SJCRH30 (cell line): ENCODE data around the gene SPON1. TPM values are rescaled to one million over a fixed set of nuclear protein-coding genes. Genes with fewer than 3 reads are reported as not detected.

Source experiments
- DNase-seq, 2 experiments: peaks; one replicate each; pipeline ENCODE4 v3.0.0-alpha.2; 2015 to 2020
- H3K27ac ChIP-seq: fragments of 250-450 bp; sonication (Bioruptor Pico); 2 replicates; pipeline ENCODE4 v1.5.1; 2020; ENCODE audit warnings: mild to moderate bottlenecking, moderate library complexity
- H3K27me3 ChIP-seq: fragments of 250-450 bp; sonication (Bioruptor Pico); 2 replicates; pipeline ENCODE4 v1.5.1; 2020; ENCODE audit warnings: mild to moderate bottlenecking, moderate library complexity
- H3K36me3 ChIP-seq: fragments of 250-450 bp; sonication (Bioruptor Pico); 2 replicates; pipeline ENCODE4 v1.5.1; 2020; ENCODE audit warnings: mild to moderate bottlenecking, moderate library complexity
- H3K4me1 ChIP-seq: fragments of 250-450 bp; sonication (Bioruptor Pico); 2 replicates; pipeline ENCODE4 v1.5.1; 2020; ENCODE audit warnings: mild to moderate bottlenecking, moderate library complexity
- H3K4me3 ChIP-seq: fragments of 250-450 bp; sonication (Bioruptor Pico); 2 replicates; pipeline ENCODE4 v1.5.1; 2020; ENCODE audit warnings: mild to moderate bottlenecking, moderate library complexity
- H3K9me3 ChIP-seq: fragments of 250-450 bp; sonication (Bioruptor Pico); replicated peaks from 2 replicates; pipeline ENCODE4 v1.5.1; 2020; ENCODE audit warnings: mild to moderate bottlenecking, moderate library complexity
- total RNA-seq: library from RNA; depleted of rRNA; stranded (reverse); fragments of >200 nt; shearing (Covaris generic); gene quantifications from 2 replicates; pipeline ENCODE4 v1.2.3, GENCODE V29; 2014

The SPON1 gene
- total RNA-seq, 1 experiment from 2014 or later: not detected

DNA sequence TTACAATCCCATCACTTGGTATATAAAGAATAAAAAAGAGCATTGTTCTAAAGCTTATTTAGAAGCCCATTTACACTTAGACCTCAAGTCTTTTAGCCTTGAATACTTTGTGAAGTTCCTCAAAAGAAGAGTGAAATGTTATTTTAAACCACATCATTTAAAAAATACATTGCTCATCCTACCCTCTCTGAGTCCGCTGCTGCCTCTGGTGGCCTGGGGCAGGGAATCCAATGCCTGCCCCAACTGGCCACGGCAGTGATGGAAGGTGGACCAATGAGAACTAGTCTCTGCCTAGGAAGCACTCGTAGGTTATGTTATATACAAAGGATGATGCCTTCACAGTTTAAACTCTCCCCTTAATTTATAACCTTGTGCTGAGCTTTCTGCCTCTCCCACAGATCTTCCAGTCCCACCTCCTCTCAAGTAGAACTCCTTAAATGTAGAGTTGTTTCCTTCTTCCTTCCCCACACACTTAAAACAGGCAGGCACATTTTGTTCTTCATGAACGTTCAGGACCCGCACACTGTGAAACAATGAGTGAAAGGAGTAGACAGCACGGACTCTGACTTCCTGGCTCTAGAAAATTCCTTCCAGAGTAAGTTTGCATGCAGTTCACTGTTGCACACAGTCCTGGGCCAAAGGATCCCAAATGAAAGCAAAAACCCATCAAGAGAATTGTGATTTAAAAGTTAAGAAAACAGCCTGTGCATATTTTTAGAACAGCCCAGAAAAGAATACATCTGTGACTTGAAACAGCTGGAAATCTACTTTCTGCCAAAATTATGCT is 228.7 kb downstream of the SPON1 start:
- Histone ChIP-seq H3K27ac (no peak overlapping the region), H3K4me3 (no peak overlapping the region)

DNA sequence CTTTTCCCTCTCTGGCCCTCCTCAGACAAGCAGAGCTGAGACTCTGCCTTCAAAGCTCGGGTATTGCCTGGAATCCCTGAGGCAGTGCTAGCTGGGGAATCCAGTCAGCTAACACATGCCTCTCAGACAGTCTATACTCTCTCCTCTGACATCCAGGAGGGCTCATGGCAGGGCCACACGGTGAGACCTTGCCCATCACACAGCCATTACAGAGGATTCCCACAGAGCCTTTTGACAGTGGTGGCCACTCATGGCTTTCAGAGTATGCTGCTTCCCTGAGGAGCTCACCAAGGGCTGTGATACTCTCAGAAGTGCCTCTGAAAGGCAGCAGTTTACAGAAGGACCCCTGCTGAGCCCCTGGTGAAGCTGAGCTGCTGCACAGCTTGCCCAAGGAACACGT is 231.1 kb downstream of the SPON1 start:
- Histone ChIP-seq H3K27me3 (no peaks in the 10 kb centered on the region; the same call in 1 of the 2 replicates), H3K36me3 (no peaks in the 10 kb centered on the region), H3K4me1 (no peaks in the 10 kb centered on the region), H3K27ac (no peak overlapping the region), H3K4me3 (no peak overlapping the region), H3K9me3 (no peaks in the 10 kb centered on the region)
- no peak for DNase-seq

More for the DNA sequence above, 228.7 kb downstream of the SPON1 start:
- no peaks in the 10 kb centered on the region; the same call in 1 of the 2 replicates for H3K27me3 ChIP-seq
- H3K4me1 ChIP-seq: no peaks in the 10 kb centered on the region
- no peaks in the 10 kb centered on the region for H3K36me3 ChIP-seq
- H3K9me3 ChIP-seq: no peaks in the 10 kb centered on the region
- DNase-seq: no peak

GRCh38 chr11:14202251-14203196 is 240.0 kb downstream of the SPON1 start:
- no peaks in the 10 kb centered on the region for H3K4me1 ChIP-seq
- no peaks in the 10 kb centered on the region for H3K9me3 ChIP-seq
- no peak overlapping the region for H3K27ac ChIP-seq
- no peaks in the 10 kb centered on the region for H3K36me3 ChIP-seq
- H3K27me3 ChIP-seq: no peaks in the 10 kb centered on the region
- no peak for DNase-seq
- no peak overlapping the region for H3K4me3 ChIP-seq

DNA sequence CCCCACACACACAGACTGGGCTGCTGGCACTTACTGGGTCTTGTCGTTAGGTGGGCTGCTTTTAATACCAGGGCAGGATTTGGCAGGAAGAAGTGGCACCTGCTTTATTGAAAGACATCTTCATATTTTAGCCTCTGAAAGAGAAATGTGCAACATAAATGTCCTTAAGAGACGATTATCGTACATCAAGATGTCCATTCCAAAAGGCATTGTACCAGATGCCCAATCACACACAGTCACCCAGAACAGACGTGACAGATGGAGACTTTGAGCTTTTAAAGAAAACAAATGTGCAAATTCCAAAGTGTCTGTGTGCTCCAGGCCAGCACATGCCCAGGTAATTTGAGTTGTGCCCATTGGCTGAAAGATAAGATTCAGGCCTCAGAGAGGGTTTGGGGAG is 240.8 kb downstream of the SPON1 start:
- Histone ChIP-seq H3K27me3 (no peaks in the 10 kb centered on the region), H3K4me1 (no peaks in the 10 kb centered on the region), H3K36me3 (no peaks in the 10 kb centered on the region), H3K9me3 (no peaks in the 10 kb centered on the region), H3K4me3 (no peak overlapping the region), H3K27ac (no peak overlapping the region)
- DNase-seq: no peak

- Histone ChIP-seq H3K9me3 (no peaks in the 10 kb centered on the region), H3K27ac (no peak overlapping the region), H3K36me3 (no peaks in the 10 kb centered on the region), H3K4me3 (no peak overlapping the region), H3K27me3 (no peaks in the 10 kb centered on the region), H3K4me1 (no peaks in the 10 kb centered on the region)
- no peak for DNase-seq
Measured at GRCh38 chr11:14212986-14213385, 250.5 kb downstream of the SPON1 start.

GRCh38 chr11:14218728-14219127 is 256.2 kb downstream of the SPON1 start:
- no peaks in the 10 kb centered on the region for H3K9me3 ChIP-seq
- H3K27me3 ChIP-seq: peaks cover 8% of the 10 kb centered on the region; the same call in 1 of the 2 replicates
- no peak for DNase-seq
- H3K36me3 ChIP-seq: no peaks in the 10 kb centered on the region
- H3K27ac ChIP-seq: no peak overlapping the region
- no peaks in the 10 kb centered on the region for H3K4me1 ChIP-seq
- H3K4me3 ChIP-seq: no peak overlapping the region

DNA sequence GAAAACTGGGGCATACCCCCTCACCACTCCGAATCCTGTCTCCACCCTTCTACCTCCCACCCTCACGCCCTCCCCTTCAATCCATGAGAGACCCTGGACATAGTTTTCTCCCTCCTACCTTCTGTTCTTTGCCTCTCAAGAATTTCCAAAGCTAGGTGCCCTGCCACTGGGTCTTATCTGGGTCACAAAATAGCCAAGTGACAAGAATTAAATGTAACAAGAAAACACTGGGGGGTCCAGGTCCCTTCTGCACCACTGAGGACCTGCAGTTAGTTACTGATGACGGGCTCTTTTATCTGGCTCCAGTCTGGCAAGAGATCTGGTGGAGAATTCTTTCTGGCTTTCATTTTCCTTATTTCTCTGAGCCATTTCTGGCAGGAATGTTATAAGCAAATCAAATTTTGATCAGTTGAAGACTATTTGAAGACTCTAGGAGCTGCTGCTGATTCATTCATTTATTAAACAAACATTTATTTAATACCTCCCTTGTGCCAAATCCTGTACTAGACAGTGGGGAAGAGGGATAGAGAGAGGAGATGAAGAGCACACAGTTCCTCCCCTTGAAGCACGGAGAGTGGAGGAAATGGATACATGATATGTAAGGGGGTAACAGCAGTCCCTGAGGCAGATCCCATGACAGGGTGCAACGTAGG is 261.2 kb downstream of the SPON1 start:
- DNase-seq: no peak
- Histone ChIP-seq H3K9me3 (peaks cover 4% of the 10 kb centered on the region; the same call in 1 of the 2 replicates), H3K4me1 (no peaks in the 10 kb centered on the region), H3K27ac (no peak overlapping the region), H3K36me3 (no peaks in the 10 kb centered on the region), H3K27me3 (peaks cover 8% of the 10 kb centered on the region; the same call in 1 of the 2 replicates), H3K4me3 (no peak overlapping the region)

DNA sequence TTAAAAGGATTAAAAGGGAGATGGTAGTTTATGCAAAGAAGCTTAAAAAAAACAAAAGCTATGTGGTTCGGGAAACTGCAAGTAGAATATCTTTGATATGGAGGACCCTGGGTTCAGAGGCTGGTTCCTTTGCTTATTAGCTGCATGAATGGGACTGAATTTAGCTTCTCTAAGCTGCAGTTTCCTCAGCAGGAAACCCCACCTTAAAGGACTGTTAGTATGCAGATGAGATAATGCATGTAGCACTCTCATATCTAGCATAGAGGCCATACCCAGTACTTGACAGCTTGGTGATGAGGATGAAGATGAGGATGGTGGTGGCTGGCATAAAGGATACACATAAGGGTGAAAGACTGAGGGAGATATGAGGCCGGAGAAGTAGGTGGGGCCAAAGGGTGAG is 261.9 kb downstream of the SPON1 start:
- Histone ChIP-seq H3K36me3 (no peaks in the 10 kb centered on the region), H3K9me3 (peaks cover 4% of the 10 kb centered on the region; the same call in 1 of the 2 replicates), H3K4me3 (no peak overlapping the region), H3K4me1 (no peaks in the 10 kb centered on the region), H3K27me3 (peaks cover 6% of the 10 kb centered on the region; the same call in 1 of the 2 replicates), H3K27ac (no peak overlapping the region)
- DNase-seq: no peak

GRCh38 chr11:14225666-14226065 is 263.1 kb downstream of the SPON1 start:
- Histone ChIP-seq H3K36me3 (no peaks in the 10 kb centered on the region), H3K27me3 (peaks cover 16% of the 10 kb centered on the region; the same call in 1 of the 2 replicates), H3K9me3 (peaks cover 4% of the 10 kb centered on the region; the same call in 1 of the 2 replicates), H3K27ac (no peak overlapping the region), H3K4me1 (no peaks in the 10 kb centered on the region), H3K4me3 (no peak overlapping the region)
- no peak for DNase-seq

- peaks cover 29% of the 10 kb centered on the region; the same call in 1 of the 2 replicates for H3K27me3 ChIP-seq
- H3K4me1 ChIP-seq: no peaks in the 10 kb centered on the region
- H3K27ac ChIP-seq: no peak overlapping the region
- no peak for DNase-seq
- no peak overlapping the region for H3K4me3 ChIP-seq
- no peaks in the 10 kb centered on the region for H3K36me3 ChIP-seq
- peaks cover 4% of the 10 kb centered on the region; the same call in 1 of the 2 replicates for H3K9me3 ChIP-seq
Measured at GRCh38 chr11:14228356-14228755, 265.8 kb downstream of the SPON1 start.

- H3K4me1 ChIP-seq: no peaks in the 10 kb centered on the region
- DNase-seq: no peak
- H3K27ac ChIP-seq: no peak overlapping the region
- H3K4me3 ChIP-seq: no peak overlapping the region
- peaks cover 4% of the 10 kb centered on the region; the same call in 1 of the 2 replicates for H3K9me3 ChIP-seq
- H3K27me3 ChIP-seq: peaks cover 29% of the 10 kb centered on the region; the same call in 1 of the 2 replicates
- no peaks in the 10 kb centered on the region for H3K36me3 ChIP-seq
Measured at GRCh38 chr11:14229472-14229871, 266.9 kb downstream of the SPON1 start.

- no peaks in the 10 kb centered on the region for H3K4me1 ChIP-seq
- H3K36me3 ChIP-seq: no peaks in the 10 kb centered on the region
- DNase-seq: no peak
- peaks cover 4% of the 10 kb centered on the region; the same call in 1 of the 2 replicates for H3K9me3 ChIP-seq
- peaks cover 36% of the 10 kb centered on the region; the same call in 1 of the 2 replicates for H3K27me3 ChIP-seq
- H3K4me3 ChIP-seq: no peak overlapping the region
- H3K27ac ChIP-seq: no peak overlapping the region
Measured at GRCh38 chr11:14230407-14230806, 267.9 kb downstream of the SPON1 start.

DNA sequence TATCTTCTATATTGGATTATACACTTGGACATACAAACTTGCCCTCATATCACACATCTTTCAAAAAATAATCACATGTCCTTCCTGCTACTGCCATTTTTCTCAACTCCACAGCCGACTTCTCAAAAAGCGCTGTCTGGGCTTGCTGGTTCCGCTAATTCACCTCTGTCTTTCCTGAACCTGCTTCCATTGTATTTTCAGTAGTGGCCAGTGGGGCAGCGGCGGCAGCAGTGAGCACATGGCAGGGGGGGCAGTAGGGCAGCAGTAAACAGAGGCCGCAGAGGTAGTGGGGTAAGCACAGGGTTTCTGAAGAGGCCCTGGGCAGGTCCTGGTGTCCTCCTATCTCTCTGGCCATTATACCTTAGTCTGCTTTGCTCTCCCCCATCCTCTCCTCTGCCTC is 270.1 kb downstream of the SPON1 start:
- DNase-seq: no peak
- Histone ChIP-seq H3K27ac (no peak overlapping the region), H3K27me3 (peaks cover 33% of the 10 kb centered on the region; the same call in 1 of the 2 replicates), H3K9me3 (no peaks in the 10 kb centered on the region), H3K4me3 (no peak overlapping the region), H3K36me3 (no peaks in the 10 kb centered on the region), H3K4me1 (no peaks in the 10 kb centered on the region)

DNA sequence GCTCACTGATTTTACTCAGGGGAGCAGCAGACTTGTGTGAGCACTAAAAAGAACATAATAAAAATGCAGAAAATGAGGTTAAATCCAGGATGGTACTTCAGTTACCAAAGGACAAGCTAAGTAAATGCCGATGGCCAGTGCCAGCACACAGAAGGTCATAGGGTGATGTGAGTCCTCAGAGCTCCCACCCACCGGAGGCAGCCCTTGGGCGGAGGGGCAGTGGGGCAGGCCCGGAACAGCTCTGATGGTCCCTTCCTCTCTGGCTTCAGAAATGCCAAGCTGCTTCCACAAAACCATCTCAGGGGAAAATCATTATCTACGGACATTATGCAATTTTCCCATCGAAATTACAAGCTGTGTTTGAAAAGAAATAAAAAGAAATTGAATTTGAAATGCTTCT is 271.9 kb downstream of the SPON1 start:
- Histone ChIP-seq H3K9me3 (no peaks in the 10 kb centered on the region), H3K27me3 (peaks cover 30% of the 10 kb centered on the region; the same call in 1 of the 2 replicates), H3K4me1 (no peaks in the 10 kb centered on the region), H3K36me3 (no peaks in the 10 kb centered on the region), H3K27ac (no peak overlapping the region), H3K4me3 (no peak overlapping the region)
- no peak for DNase-seq
